Activated gamma-delta T cell treated with anti-CD3 and anti-CD28 coated beads, Interleukin-2, amount 50 U/mL, for 16 hours (primary cell): ENCODE measurements around the gene TRIM34.
"Not testable (repeated sequence)": the region's sequence is repeated elsewhere in the genome, so short reads cannot be mapped to it uniquely, and the experiment has no call there.

Experiments used
- DNase-seq: peaks from one replicate; pipeline ENCODE4 v3.0.0-alpha.2; 2020; ENCODE audit warnings: low read depth

The TRIM34 gene

DNA sequence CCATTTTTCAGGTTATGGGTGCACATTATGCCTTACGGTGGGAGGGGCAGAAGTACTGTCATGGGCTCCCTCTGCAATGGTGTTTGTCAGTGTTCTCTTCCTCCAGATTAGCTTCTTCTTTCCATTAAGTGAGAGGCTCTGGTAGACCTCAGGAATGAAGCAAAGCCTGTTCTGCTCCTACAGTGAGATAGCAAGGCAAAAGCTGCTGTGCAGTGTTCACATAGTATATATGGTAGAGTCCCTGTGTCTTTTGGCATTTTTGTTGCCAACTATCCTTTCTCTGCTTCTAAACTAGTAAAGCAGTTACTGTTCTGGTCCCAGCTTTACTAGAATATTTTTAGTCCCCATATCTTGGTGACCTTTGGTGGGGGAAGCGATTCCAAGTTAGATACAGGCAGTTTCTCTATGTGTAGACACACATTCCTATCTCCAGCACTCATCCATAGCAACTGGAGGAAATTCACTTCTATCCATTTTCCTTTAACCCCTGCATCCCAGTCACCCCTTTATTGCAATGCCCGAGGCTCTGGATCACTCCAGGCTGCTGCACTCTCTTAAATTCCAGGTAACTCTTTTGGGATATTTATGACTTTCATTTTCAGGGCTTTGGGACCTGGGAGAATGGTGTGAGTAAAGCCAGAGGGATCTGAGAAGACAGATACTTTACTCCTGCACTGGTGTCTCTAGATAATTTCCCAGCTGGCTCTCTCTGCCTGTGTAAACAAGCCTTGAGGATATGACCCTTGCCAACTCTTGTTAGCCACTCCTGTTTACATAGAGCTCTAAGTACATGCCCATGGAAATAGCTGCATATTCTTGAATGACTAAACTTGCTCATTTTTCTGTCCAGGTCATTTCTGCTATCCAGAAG lies 3.9 kb upstream of the TRIM34 start:
- DNase-seq, result no peak

DNA sequence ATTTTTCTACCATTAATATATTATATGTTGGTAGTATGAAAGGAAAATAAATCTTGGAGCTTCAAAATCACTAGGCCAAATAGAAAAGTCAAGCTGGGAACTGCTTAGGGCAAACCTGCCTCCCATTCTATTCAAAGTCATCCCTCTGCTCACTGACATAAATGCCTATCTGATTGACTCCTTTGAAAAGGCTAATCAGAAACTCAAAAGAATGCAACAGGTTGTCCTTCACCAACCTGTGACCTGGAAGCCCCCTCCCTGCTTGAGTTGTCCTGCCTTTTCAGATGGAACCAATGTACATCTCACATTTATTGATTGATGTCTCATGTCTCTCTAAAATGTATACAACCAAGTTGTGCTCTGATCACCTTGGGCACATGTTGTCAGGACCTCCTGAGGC lies 3.2 kb upstream of the TRIM34 start:
- no peak for DNase-seq

GRCh38 chr11:5622802-5623201 lies 2.0 kb upstream of the TRIM34 start:
- DNase-seq, result no peak

- DNase-seq, result no peak
Observed at GRCh38 chr11:5625281-5625680, 480 bp downstream of the TRIM34 start.

- DNase-seq, result no peak
Observed at GRCh38 chr11:5626196-5626595, 1.4 kb downstream of the TRIM34 start.

- DNase-seq, result no peak
Observed at GRCh38 chr11:5631417-5631816, 6.6 kb downstream of the TRIM34 start.

- no peak for DNase-seq
Observed at GRCh38 chr11:5631969-5632635, 7.3 kb downstream of the TRIM34 start.

- no peak for DNase-seq
Observed at GRCh38 chr11:5639953-5640352, 15.2 kb downstream of the TRIM34 start.

DNA sequence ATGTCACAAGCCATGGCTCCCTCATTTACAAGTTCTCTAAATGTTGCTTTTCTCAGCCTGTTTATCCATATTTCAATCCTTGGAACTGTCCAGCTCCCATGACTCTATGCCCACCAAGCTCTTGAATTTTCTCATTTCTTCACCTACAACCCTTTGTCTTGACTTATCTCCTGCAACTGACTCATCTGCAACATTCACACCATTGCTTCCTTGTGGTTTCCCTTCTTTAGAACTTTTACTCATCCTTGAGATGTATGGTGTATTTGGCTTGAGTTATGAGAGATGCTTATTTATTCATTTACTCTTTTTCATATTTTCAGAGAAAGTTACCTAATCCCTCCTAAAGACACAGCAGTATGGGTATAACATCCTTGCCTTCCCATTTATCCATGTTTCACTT lies 18.8 kb downstream of the TRIM34 start:
- no peak for DNase-seq

- DNase-seq, result no peak
Observed at GRCh38 chr11:5646139-5646538, 21.3 kb downstream of the TRIM34 start.

- DNase-seq, result no peak
Observed at GRCh38 chr11:5655474-5655873, 30.7 kb downstream of the TRIM34 start.

DNA sequence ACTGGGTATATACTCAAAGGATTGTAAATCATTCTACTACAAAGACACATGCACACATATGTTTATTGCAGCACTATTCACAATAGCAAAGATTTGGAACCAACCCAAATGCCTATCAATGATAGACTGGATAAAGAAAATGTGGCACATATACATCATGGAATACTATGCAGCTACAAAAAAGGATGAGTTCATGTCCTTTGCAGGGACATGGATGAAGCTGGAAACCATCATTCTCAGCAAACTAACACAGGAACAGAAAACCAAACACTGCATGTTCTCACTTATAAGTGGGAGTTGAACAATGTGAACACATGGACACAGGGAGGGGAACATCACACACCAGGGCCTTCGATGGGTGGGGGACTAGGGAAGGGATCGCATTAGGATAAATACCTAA lies 32.2 kb downstream of the TRIM34 start:
- DNase-seq, result not testable (repeated sequence)

DNA sequence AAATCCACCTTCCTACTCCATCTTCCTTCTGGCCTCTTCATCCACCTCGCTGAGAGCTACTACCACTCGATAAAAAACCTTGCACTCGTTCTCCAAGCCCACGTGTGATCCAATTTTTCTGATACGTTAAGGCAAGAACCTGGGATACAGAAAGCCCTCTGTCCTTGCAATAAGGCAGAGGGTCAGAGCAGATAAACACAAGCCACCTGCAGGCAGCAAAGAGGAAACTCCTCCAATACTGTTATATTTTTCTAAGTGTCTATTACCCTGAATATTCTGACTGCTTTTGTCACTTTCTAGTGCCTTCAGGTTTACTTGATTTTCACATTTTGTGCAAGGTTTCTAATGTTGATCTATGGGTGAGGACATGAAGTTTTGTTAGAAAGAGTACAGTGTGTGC lies 33.5 kb downstream of the TRIM34 start:
- DNase-seq, result no peak

GRCh38 chr11:5663511-5663910 lies 38.7 kb downstream of the TRIM34 start:
- no peak for DNase-seq

- no peak for DNase-seq
Observed at GRCh38 chr11:5665051-5665570, 40.3 kb downstream of the TRIM34 start.

DNA sequence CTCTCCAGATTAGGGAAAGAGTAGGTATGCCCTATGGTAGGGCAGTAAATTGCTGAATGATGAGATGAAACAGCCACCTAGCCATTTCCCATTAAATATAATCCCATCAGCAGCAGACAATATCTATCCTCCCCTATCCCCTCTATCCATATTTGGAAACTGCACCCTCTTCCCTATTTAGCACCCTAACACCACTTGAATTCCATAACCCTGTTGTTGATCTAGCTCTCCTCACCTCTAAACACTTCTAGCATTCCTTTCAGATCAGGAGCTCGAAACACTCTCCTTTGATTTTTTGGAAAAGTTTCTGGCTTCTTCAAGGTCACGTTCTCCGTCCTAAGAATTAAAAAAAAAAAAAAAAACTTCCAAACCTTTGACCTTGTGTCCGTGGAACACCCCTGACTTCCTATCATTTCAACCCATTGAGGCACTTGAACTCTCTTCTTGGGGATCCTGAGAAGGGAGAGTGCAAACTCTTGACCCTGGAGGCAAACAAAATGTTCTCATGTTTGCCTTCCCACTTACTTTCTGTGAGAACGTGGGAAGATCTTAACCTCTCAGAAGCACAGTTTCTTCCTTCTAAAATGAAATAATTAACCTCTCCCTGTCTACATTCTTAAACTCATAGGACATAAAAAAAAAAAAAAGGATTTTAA lies 41.1 kb downstream of the TRIM34 start:
- no peak for DNase-seq

- DNase-seq, result no peak
Observed at GRCh38 chr11:5666402-5666793, 41.6 kb downstream of the TRIM34 start.

DNA sequence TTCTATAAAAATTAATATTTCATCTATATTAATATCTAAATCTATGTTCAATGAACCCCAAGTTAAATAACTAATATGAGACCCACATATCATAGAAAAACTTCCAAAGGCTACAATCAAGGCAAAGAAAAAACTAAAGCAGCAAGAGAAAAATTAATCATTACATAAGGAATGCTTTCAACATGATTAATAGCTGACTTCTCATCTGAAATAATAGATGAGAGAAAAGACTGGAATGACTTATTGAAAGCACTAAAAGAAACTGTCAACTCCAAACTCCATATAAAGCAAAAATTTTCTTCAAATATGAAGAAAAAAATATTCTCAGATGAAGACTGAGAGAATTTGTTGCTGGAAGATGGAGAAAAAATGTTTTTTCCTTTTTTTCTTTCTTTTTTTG lies 47.0 kb downstream of the TRIM34 start:
- DNase-seq, result no peak

DNA sequence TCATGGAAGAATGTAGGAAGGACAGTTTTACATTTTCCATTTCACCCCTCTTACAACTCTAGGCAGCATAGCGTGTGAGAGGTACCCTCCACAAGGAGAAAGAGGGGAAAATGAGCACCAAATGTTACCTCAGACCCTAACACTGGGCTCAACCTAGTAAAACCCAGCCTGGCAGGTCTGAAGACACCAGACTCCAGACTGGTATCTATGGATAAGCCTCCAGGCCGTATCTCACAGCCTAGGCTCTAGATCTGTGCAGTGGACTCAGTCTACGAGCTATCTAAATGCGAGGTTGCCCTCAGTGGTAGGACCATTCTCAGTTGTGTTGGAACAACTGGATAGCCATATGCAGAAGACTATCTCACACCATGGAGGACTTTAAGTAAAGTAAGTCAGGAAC lies 49.6 kb downstream of the TRIM34 start:
- DNase-seq, result no peak

DNA sequence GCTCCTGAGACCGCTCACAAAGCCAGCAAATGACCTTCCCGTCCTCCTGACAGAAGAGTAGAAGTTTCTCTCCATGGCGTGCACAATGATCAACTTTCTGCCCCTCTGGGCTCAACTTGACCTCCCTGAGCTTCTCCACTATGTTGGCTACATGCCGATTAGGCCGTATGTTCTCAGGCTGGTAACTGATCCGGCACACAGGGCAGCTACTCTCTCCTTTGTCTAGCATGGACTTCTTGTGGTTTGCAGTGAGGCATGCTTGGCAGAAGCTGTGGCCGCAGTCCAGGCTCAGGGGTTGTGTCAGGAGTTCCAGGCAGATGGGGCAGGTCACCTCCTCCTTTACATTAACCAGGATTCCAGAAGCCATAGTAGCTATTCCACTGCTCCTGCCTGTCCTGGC lies 55.0 kb downstream of the TRIM34 start:
- no peak for DNase-seq

GRCh38 chr11:5682890-5683441 lies 58.2 kb downstream of the TRIM34 start:
- DNase-seq, result not testable (repeated sequence)

- DNase-seq, result not testable (repeated sequence)
Observed at GRCh38 chr11:5683620-5684019, 58.8 kb downstream of the TRIM34 start.
